Measurements from ENCODE around the gene DDIAS.

The DDIAS gene

GRCh38 chr11:82890936-82891335 lies 10.6 kb upstream of the DDIAS start:
- no peak overlapping the region for H3K27ac ChIP-seq
- in situ Hi-C loops (cut with HindIII; ENCODE audit: low pct_ligation_motif_present, low sequenced_read_pairs) = no loop called here
- H3K36me3 ChIP-seq (replicated peaks) = no peaks in the 10 kb centered on the region
- H3K4me3 ChIP-seq (ENCODE audit: low read depth, low read length) = no peak overlapping the region
- no peak for DNase-seq
- TF ChIP-seq, protein P1, sequence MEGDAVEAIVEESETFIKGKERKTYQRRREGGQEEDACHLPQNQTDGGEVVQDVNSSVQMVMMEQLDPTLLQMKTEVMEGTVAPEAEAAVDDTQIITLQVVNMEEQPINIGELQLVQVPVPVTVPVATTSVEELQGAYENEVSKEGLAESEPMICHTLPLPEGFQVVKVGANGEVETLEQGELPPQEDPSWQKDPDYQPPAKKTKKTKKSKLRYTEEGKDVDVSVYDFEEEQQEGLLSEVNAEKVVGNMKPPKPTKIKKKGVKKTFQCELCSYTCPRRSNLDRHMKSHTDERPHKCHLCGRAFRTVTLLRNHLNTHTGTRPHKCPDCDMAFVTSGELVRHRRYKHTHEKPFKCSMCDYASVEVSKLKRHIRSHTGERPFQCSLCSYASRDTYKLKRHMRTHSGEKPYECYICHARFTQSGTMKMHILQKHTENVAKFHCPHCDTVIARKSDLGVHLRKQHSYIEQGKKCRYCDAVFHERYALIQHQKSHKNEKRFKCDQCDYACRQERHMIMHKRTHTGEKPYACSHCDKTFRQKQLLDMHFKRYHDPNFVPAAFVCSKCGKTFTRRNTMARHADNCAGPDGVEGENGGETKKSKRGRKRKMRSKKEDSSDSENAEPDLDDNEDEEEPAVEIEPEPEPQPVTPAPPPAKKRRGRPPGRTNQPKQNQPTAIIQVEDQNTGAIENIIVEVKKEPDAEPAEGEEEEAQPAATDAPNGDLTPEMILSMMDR (IDR thresholded peaks at IDR 0.05; ENCODE audit: low read depth, low read length, missing control alignments) = no peak
- no peaks in the 10 kb centered on the region for H3K27me3 ChIP-seq (replicated peaks)

- in situ Hi-C loops (cut with HindIII; ENCODE audit: low pct_ligation_motif_present, low sequenced_read_pairs) = no loop called here
- TF ChIP-seq, protein P1 (IDR thresholded peaks at IDR 0.05; ENCODE audit: low read depth, low read length, missing control alignments) = no peak
- no peak for DNase-seq
- H3K4me3 ChIP-seq (ENCODE audit: low read depth, low read length) = no peak overlapping the region
- H3K27me3 ChIP-seq (replicated peaks) = no peaks in the 10 kb centered on the region
- H3K36me3 ChIP-seq (replicated peaks) = no peaks in the 10 kb centered on the region
- H3K27ac ChIP-seq = no peak overlapping the region
Observed at GRCh38 chr11:82892611-82893169, 8.8 kb upstream of the DDIAS start.

- TF ChIP-seq, protein P1 (IDR thresholded peaks at IDR 0.05; ENCODE audit: low read depth, low read length, missing control alignments) = no peak
- no peak for DNase-seq
- in situ Hi-C loops (cut with HindIII; ENCODE audit: low pct_ligation_motif_present, low sequenced_read_pairs) = no loop called here
- H3K36me3 ChIP-seq (replicated peaks) = no peaks in the 10 kb centered on the region
- no peak overlapping the region for H3K4me3 ChIP-seq (ENCODE audit: low read depth, low read length)
- H3K27ac ChIP-seq = no peak overlapping the region
- no peaks in the 10 kb centered on the region for H3K27me3 ChIP-seq (replicated peaks)
Observed at GRCh38 chr11:82895437-82896091, 6.0 kb upstream of the DDIAS start.

GRCh38 chr11:82896183-82896582 lies 5.4 kb upstream of the DDIAS start:
- no peak for DNase-seq
- Histone ChIP-seq H3K27me3 (replicated peaks) (no peaks in the 10 kb centered on the region), H3K36me3 (replicated peaks) (no peaks in the 10 kb centered on the region), H3K27ac (no peak overlapping the region), H3K4me3 (ENCODE audit: low read depth, low read length) (no peak overlapping the region)
- in situ Hi-C loops (cut with HindIII; ENCODE audit: low pct_ligation_motif_present, low sequenced_read_pairs) = no loop called here
- TF ChIP-seq, protein P1 (IDR thresholded peaks at IDR 0.05; ENCODE audit: low read depth, low read length, missing control alignments) = no peak

- Histone ChIP-seq H3K4me3 (ENCODE audit: low read depth, low read length) (no peak overlapping the region), H3K27ac (no peak overlapping the region), H3K36me3 (replicated peaks) (no peaks in the 10 kb centered on the region), H3K27me3 (replicated peaks) (no peaks in the 10 kb centered on the region)
- no peak for DNase-seq
- TF ChIP-seq, protein P1 (IDR thresholded peaks at IDR 0.05; ENCODE audit: low read depth, low read length, missing control alignments) = no peak
- in situ Hi-C loops (cut with HindIII; ENCODE audit: low pct_ligation_motif_present, low sequenced_read_pairs) = no loop called here
Observed at GRCh38 chr11:82898241-82898640, 3.3 kb upstream of the DDIAS start.

Measured in brain microvascular endothelial cell (primary cell).